HG03060 (cell line): Measurements from ENCODE around the gene FGF4.

Source experiments
- ATAC-seq: cut with Tn5 transposase; IDR thresholded peaks from one replicate; pipeline ENCODE4 v1.9.1; 2021; ENCODE audit warnings: low read depth, moderate number of reproducible peaks; ENCODE audit not compliant: unreplicated experiment

FGF4 gene

GRCh38 chr11:69730500-69730899, 44.6 kb downstream of the FGF4 start:
- no peak for ATAC-seq

GRCh38 chr11:69729252-69729651, 45.9 kb downstream of the FGF4 start:
- ATAC-seq, result no peak

GRCh38 chr11:69727266-69727665, 47.9 kb downstream of the FGF4 start:
- no peak for ATAC-seq

GRCh38 chr11:69726481-69726880, 48.7 kb downstream of the FGF4 start:
- no peak for ATAC-seq

GRCh38 chr11:69726019-69726418, 49.1 kb downstream of the FGF4 start:
- ATAC-seq, result no peak

- ATAC-seq, result no peak
Measured at GRCh38 chr11:69721745-69722144, 53.4 kb downstream of the FGF4 start.

- no peak for ATAC-seq
Measured at GRCh38 chr11:69721106-69721505, 54.0 kb downstream of the FGF4 start.
